ENCODE measurements around the gene PHAF1. TPM values are rescaled to one million over a fixed set of nuclear protein-coding genes. Genes with fewer than 3 reads are reported as not detected.

PHAF1 gene
- total and polyA plus RNA-seq, 2 of the 13 experiments (the other 11 are each of a cell fraction or from before 2014, with no cell fraction given): 48.3 to 174 TPM

- peak; percentile 35; the same call in 1 of the 2 replicates for TF ChIP-seq ZBTB10 (CRISPR knock-in tag; IDR thresholded peaks at IDR 0.05; ENCODE audit: borderline replicate concordance)
- no peak for TF ChIP-seq ATF7 (IDR thresholded peaks at IDR 0.05)
- TF ChIP-seq ATF7 (CRISPR knock-in tag; IDR thresholded peaks at IDR 0.05): peak; percentile 68; the same call in 1 of the 2 replicates
- TF ChIP-seq ZNF83 (CRISPR knock-in tag; IDR thresholded peaks at IDR 0.05; ENCODE audit: borderline replicate concordance): no peak
- 0 out of 2 replicates have a peak, but pooled peaks have one; percentile 29 for TF ChIP-seq ZNF615 (CRISPR knock-in tag; IDR thresholded peaks at IDR 0.05; ENCODE audit: borderline replicate concordance)
- no peak for TF ChIP-seq RELA (CRISPR knock-in tag; IDR thresholded peaks at IDR 0.05)
- no peak for TF ChIP-seq ETV5 (CRISPR knock-in tag; IDR thresholded peaks at IDR 0.05; ENCODE audit: borderline replicate concordance)
- TF ChIP-seq ZNF878 (CRISPR knock-in tag; IDR thresholded peaks at IDR 0.05): no peak
- no peak for TF ChIP-seq KLF16 (CRISPR knock-in tag; IDR thresholded peaks at IDR 0.05)
- TF ChIP-seq ZNF350 (CRISPR knock-in tag; IDR thresholded peaks at IDR 0.05; ENCODE audit: borderline replicate concordance, low read depth): no peak
- TF ChIP-seq ZHX1 (CRISPR knock-in tag; IDR thresholded peaks at IDR 0.05; ENCODE audit: low read depth): no peak
- TF ChIP-seq RBAK (CRISPR knock-in tag; IDR thresholded peaks at IDR 0.05): no peak
- peak; percentile 15; the same call in 1 of the 2 replicates for TF ChIP-seq ZNF20 (CRISPR knock-in tag; IDR thresholded peaks at IDR 0.05)
- TF ChIP-seq ZNF772 (CRISPR knock-in tag; IDR thresholded peaks at IDR 0.05): no peak; the same call in 1 of the 2 replicates
- no peak for TF ChIP-seq ZNF296 (CRISPR knock-in tag; conservative IDR thresholded peaks at IDR 0.05)
- TF ChIP-seq PRPF4 (IDR thresholded peaks at IDR 0.05; ENCODE audit: low read depth, low read length, poor library complexity, severe bottlenecking): peak; percentile 56
- TF ChIP-seq RBM39 (IDR thresholded peaks at IDR 0.05; ENCODE audit: low read depth, low read length, poor library complexity, severe bottlenecking): no peak
- no peak for TF ChIP-seq PBX3 (CRISPR knock-in tag; IDR thresholded peaks at IDR 0.05; ENCODE audit: borderline replicate concordance)
- no peak for TF ChIP-seq ZFP1 (CRISPR knock-in tag; IDR thresholded peaks at IDR 0.05)
- TF ChIP-seq IRX3 (CRISPR knock-in tag; IDR thresholded peaks at IDR 0.05; ENCODE audit: borderline replicate concordance, low read depth): peak; percentile 17; the same call in 1 of the 2 replicates
- peak; percentile 94; the same call in 1 of the 2 replicates for TF ChIP-seq ZNF383 (CRISPR knock-in tag; IDR thresholded peaks at IDR 0.05; ENCODE audit: borderline replicate concordance)
- TF ChIP-seq GATA4 (IDR thresholded peaks at IDR 0.05; ENCODE audit: borderline replicate concordance, low read depth): no peak
- no peak for TF ChIP-seq ZNF547 (CRISPR knock-in tag; IDR thresholded peaks at IDR 0.05)
Observed at GRCh38 chr16:67108931-67109406, 772 bp upstream of the PHAF1 start (continued).

Measured in HepG2 (cell line).